Activated CD4-positive, alpha-beta T cell treated with anti-CD3 and anti-CD28 coated beads for 4 hours (primary cell): ENCODE results near the gene MYO10.
"Not testable (repeated sequence)": the region's sequence is repeated elsewhere in the genome, so short reads cannot be mapped to it uniquely, and the experiment has no call there.

ENCODE experiments used
- DNase-seq, 2 donors: peaks; one replicate each; pipeline ENCODE4 v3.0.0-alpha.2; 2020

MYO10 gene

GRCh38 chr5:16735101-16736060 is 200.7 kb downstream of the MYO10 start:
- no peak for DNase-seq

- no peak for DNase-seq
Measured at GRCh38 chr5:16733331-16734006, 202.6 kb downstream of the MYO10 start.

DNA sequence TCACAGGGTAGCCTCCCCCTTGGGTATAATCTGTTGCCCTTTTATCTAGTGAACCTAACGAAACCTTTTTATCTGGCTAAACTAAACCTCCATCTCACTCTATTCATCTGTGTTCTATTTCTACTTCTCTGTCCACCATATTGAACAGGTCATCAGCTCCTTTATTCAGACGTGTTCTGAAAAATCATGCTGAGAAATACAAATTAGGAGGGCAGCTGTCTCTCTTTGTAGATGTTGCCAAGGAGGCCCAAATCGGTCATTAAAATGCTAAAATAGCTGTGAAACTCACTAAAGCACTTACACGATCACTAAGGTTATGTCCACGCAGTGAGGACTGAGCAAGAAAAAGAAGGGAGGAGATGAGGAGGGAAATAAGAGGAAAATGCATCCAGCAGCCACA is 203.7 kb downstream of the MYO10 start:
- no peak for DNase-seq

- no peak for DNase-seq
Measured at GRCh38 chr5:16727755-16728325, 208.2 kb downstream of the MYO10 start.

GRCh38 chr5:16726538-16726946 is 209.5 kb downstream of the MYO10 start:
- DNase-seq = no peak

GRCh38 chr5:16725575-16725974 is 210.5 kb downstream of the MYO10 start:
- DNase-seq = no peak

GRCh38 chr5:16723821-16724220 is 212.3 kb downstream of the MYO10 start:
- no peak for DNase-seq

DNA sequence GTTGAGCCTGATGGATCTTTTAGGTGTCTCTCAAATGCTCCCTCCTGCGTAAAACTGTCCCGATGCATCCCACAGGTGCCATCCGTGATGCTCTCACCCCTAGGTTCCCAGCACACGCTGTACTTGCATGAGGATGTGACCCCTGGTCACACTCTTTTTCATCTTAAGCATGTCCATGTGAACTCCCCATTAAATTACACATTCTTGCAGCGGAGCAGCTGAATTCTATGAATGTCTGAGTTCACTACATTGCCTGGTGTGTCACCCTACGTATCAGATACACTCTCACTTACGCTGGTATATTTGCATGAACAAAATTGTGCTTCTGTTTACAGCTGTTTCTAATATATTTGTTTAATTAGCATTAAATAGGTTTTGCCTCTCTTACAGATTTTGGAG is 214.0 kb downstream of the MYO10 start:
- no peak for DNase-seq

DNA sequence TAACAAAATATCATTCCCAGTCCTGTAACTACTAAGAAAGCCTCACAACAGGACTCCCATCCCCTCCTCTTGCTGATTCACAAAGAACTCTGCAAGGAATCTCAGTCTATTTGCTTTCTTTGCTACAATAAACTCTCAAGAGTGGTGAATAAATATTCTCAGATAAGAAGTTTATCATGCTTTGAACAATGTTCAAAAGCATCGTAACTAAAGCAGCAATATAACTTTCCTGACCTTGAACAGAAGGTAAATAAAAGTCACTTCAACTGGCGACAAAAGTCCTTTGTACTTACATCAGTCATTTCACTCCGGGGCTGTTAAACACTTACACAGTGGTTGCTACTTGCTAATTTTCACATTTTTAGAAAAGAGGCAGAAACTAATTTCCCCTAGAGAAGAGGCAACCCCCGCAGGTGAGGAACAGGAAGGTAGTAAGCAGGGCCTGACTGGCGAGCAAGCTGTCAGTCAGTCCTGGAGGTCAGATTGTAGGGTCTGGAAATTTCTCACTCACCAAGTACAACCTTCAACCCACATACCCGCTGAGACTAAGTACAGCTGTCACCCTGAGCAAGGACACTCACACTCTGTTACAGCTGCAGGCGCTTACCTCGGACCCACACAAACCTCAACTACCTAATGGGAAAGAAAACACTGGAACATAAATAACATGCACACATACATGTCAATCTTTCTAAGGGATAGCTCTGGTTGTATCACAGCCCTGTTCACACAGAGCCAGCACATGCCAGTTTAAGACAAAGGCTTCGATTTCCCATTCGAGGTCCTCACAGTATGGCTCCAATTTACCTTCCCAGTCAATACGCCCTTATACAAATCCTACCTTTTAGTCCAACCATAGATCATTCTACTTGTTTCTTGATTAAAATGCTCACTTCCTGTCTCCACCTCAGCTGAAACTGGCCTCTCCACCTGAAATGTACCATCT is 214.7 kb downstream of the MYO10 start:
- no peak for DNase-seq

DNA sequence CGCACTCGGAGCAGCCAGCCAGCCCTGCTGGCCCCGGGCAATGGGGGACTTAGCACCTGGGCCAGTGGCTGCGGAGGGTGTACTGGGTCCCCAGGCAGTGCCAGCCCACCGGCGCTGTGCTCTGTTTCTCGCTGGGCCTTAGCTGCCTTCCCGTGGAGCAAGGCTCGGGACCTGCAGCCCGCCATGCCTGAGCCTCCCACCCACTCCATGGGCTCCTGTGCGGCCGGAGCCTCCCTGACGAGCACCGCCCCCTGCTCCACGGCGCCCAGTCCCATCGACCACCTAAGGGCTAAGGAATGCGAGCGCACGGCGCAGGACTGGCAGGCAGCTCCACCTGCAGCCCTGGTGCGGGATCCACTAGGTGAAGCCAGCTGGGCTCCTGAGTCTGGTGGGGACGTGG is 218.1 kb downstream of the MYO10 start:
- DNase-seq = not testable (repeated sequence)

GRCh38 chr5:16713386-16713928 is 222.6 kb downstream of the MYO10 start:
- DNase-seq = no peak

GRCh38 chr5:16712620-16713019 is 223.5 kb downstream of the MYO10 start:
- DNase-seq = no peak

GRCh38 chr5:16712178-16712577 is 223.9 kb downstream of the MYO10 start:
- DNase-seq = no peak

- DNase-seq = no peak
Measured at GRCh38 chr5:16709691-16710433, 226.2 kb downstream of the MYO10 start.

GRCh38 chr5:16707869-16708192 is 228.3 kb downstream of the MYO10 start:
- DNase-seq = no peak

GRCh38 chr5:16707168-16707868 is 228.8 kb downstream of the MYO10 start:
- DNase-seq = no peak

DNA sequence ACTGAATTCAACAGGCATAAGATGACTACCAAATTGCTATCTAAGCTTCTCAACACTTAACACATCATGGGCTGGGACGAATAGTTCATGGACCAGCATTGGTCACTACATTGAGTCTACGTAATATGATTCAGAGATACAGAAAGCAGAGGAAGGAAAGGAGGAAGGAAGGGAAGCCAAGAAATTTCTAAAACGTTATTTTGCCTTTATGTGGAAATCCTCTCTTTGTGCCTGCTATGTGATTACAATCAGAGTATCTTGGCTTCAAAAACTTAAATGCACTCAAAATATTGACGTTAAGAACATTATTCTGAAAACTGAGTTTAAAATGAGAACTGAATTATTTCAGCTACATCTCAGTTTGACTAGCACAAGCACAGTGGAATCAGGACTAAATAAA is 231.1 kb downstream of the MYO10 start:
- no peak for DNase-seq

GRCh38 chr5:16702964-16703363 is 233.1 kb downstream of the MYO10 start:
- DNase-seq = no peak

DNA sequence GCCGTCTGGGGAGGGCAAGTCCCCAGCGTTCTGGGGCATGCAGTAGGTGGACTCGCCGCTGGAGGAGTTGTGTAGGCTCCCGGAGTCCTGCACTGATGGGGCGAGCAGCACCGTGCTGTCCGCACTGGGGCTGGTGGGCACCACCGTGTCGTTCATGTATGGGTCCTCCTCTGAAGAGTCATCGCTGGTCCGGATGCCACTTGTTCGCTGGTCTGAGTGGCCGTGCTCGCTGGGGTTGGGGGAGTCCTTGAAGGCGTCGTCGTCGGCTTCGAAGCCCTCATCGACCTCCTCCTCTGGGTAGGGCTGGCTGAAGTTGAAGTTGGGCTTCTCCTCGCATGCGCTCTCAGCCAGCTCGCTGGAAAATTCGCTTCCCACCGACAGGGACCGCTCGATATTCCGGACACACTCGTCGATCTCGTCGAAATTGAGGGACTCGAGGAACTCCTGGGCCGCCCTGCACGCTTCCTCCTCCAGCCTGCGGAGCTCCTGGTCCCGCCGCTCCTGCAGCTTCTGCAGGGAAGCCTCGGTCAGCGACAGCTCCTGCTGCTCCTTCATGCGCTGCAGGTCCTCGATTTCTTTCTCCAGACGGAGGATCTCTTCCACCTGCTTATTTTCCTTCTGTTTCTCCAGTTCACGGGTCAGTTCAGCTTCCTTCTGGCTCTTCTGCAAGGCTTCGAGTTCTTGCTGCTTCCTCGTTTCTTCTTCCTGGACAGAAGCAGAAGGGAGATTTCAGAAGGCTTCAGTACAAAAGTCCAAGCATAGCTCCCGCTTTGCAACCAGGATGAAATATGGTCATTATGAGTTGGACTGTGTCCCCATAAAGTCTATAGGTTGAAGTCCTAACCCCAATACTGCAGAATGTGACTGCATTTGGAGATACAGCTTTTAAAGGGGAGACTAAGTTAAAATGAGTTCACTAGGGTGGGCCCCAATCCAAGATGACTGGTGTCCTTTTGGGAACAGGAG is 234.7 kb downstream of the MYO10 start:
- DNase-seq = no peak

DNA sequence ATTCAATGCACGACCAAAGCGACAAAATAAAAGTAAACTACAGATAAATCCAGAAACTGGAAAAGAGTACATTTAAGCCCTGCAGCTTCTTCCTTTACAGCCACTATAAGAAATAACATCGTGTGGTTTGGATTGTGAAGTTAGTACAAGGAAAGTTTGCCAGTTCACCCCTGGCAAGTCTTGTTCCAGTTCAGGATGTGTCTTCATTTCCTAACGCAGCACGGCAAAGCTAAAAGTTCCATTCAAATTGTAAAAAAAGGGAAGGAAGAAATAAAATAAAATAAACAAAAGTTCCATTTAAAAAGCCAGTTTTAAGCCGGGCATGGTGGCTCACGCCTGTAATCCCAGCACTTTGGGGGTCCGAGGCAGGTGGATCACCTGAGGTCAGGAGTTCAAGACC is 236.0 kb downstream of the MYO10 start:
- no peak for DNase-seq
